ENCODE data around the gene ACOD1.

DNA sequence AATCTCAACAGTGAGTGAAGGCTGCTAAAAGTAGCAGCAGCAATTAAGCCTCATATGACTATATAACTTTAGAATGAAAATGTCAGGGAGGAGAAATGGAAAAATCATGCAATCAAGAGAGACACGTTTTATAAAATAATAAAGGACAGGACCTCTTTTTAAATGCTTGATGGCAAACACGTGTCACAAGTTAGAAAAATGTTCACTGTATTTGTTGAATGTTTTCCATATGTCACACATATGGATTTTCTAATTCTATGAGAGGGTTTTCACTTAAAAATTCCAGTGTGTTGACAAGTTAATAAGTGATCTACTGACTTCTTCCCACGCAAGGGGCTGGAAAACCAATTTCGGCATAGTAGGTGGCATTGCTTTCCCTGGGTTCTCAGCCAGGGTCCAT, 34.4 kb upstream of the ACOD1 start:
- no peak for TF ChIP-seq FOSL2 (IDR thresholded peaks at IDR 0.05; ENCODE audit: borderline replicate concordance, low read depth)
- no peak for TF ChIP-seq EP300 (IDR thresholded peaks at IDR 0.05; ENCODE audit: borderline replicate concordance in 1 of 2, low read depth in 1 of 2, low read length in 1 of 2)
- TF ChIP-seq CHD2 (IDR thresholded peaks at IDR 0.05; ENCODE audit: low read length, partially characterized antibody) = no peak
- TF ChIP-seq, protein P1, sequence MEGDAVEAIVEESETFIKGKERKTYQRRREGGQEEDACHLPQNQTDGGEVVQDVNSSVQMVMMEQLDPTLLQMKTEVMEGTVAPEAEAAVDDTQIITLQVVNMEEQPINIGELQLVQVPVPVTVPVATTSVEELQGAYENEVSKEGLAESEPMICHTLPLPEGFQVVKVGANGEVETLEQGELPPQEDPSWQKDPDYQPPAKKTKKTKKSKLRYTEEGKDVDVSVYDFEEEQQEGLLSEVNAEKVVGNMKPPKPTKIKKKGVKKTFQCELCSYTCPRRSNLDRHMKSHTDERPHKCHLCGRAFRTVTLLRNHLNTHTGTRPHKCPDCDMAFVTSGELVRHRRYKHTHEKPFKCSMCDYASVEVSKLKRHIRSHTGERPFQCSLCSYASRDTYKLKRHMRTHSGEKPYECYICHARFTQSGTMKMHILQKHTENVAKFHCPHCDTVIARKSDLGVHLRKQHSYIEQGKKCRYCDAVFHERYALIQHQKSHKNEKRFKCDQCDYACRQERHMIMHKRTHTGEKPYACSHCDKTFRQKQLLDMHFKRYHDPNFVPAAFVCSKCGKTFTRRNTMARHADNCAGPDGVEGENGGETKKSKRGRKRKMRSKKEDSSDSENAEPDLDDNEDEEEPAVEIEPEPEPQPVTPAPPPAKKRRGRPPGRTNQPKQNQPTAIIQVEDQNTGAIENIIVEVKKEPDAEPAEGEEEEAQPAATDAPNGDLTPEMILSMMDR (IDR thresholded peaks at IDR 0.05) = no peak
- TF ChIP-seq TAF1 (IDR thresholded peaks at IDR 0.05; ENCODE audit: borderline replicate concordance, low read depth, low read length) = no peak
- TF ChIP-seq, protein P2, sequence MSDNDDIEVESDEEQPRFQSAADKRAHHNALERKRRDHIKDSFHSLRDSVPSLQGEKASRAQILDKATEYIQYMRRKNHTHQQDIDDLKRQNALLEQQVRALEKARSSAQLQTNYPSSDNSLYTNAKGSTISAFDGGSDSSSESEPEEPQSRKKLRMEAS (IDR thresholded peaks at IDR 0.05; ENCODE audit: low read depth) = no peak
- no peak for TF ChIP-seq TEAD4 (IDR thresholded peaks at IDR 0.05; ENCODE audit: borderline replicate concordance, insufficient read depth)
- no peak for TF ChIP-seq JUND (IDR thresholded peaks at IDR 0.05)
- no peak for TF ChIP-seq REST (IDR thresholded peaks at IDR 0.05; ENCODE audit: low read depth, low read length)
- TF ChIP-seq POLR2AphosphoS5 (IDR thresholded peaks at IDR 0.05; ENCODE audit: low read depth, low read length) = no peak
